ENCODE results near the gene SMIM11.
"Not testable (repeated sequence)": the region's sequence is repeated elsewhere in the genome, so short reads cannot be mapped to it uniquely, and the experiment has no call there.

Gene SMIM11

GRCh38 chr21:34374940-34375618, at the start of gene SMIM11:
SMIM11 (plus strand) TSS chr21:34375507; CDS start chr21:34379505, 3,998 bp downstream.
- DNase-seq, result not testable (repeated sequence)

- no peak for DNase-seq
Measured at GRCh38 chr21:34330055-34330454, 45.3 kb upstream of the SMIM11 start.

- DNase-seq, result no peak
Measured at GRCh38 chr21:34331726-34332125, 43.6 kb upstream of the SMIM11 start.

GRCh38 chr21:34332347-34332746, 43.0 kb upstream of the SMIM11 start:
- DNase-seq, result no peak

GRCh38 chr21:34333121-34333739, 42.1 kb upstream of the SMIM11 start:
- no peak for DNase-seq

GRCh38 chr21:34335316-34335715, 40.0 kb upstream of the SMIM11 start:
- DNase-seq, result no peak

- DNase-seq, result no peak
Measured at GRCh38 chr21:34336245-34336644, 39.1 kb upstream of the SMIM11 start.

- DNase-seq, result no peak
Measured at GRCh38 chr21:34336756-34337391, 38.4 kb upstream of the SMIM11 start.

GRCh38 chr21:34337741-34338140, 37.6 kb upstream of the SMIM11 start:
- no peak for DNase-seq

- no peak for DNase-seq
Measured at GRCh38 chr21:34338226-34338625, 37.1 kb upstream of the SMIM11 start.

GRCh38 chr21:34340061-34340460, 35.2 kb upstream of the SMIM11 start:
- DNase-seq, result no peak

- no peak for DNase-seq
Measured at GRCh38 chr21:34342476-34342875, 32.8 kb upstream of the SMIM11 start.

- no peak for DNase-seq
Measured at GRCh38 chr21:34343347-34343746, 32.0 kb upstream of the SMIM11 start.

GRCh38 chr21:34343838-34344381, 31.4 kb upstream of the SMIM11 start:
- no peak for DNase-seq

GRCh38 chr21:34344584-34344983, 30.7 kb upstream of the SMIM11 start:
- no peak for DNase-seq

- DNase-seq, result no peak
Measured at GRCh38 chr21:34345091-34345871, 30.0 kb upstream of the SMIM11 start.

- DNase-seq, result no peak
Measured at GRCh38 chr21:34345892-34346291, 29.4 kb upstream of the SMIM11 start.

GRCh38 chr21:34348890-34349519, 26.3 kb upstream of the SMIM11 start:
- no peak for DNase-seq

- peak; percentile 58 for DNase-seq
Measured at GRCh38 chr21:34351786-34352241, 23.5 kb upstream of the SMIM11 start.

GRCh38 chr21:34352556-34352955, 22.8 kb upstream of the SMIM11 start:
- no peak for DNase-seq

- DNase-seq, result no peak
Measured at GRCh38 chr21:34353182-34353581, 22.1 kb upstream of the SMIM11 start.

- DNase-seq, result no peak
Measured at GRCh38 chr21:34354836-34355235, 20.5 kb upstream of the SMIM11 start.

- no peak for DNase-seq
Measured at GRCh38 chr21:34355570-34355969, 19.7 kb upstream of the SMIM11 start.
